GM23248 (cell line): ENCODE measurements around the gene HS6ST1. TPM values are rescaled to one million over a fixed set of nuclear protein-coding genes. Genes with fewer than 3 reads are reported as not detected.
A peak's percentile ranks its signal among the peaks of the same experiment; 100 is the strongest.

Source experiments
- DNase-seq: peaks from one replicate; pipeline ENCODE4 v3.0.0-alpha.2; 2015
- H2AFZ ChIP-seq: fragments of 200-600 bp; sonication (generic); 2 replicates; pipeline ENCODE4 v1.6.1; 2016; ENCODE audit warnings: antibody characterized with exemption
- H3F3A ChIP-seq: fragments of 200-600 bp; sonication (generic); 2 replicates; pipeline ENCODE4 v1.6.1; 2016; ENCODE audit warnings: mild to moderate bottlenecking, antibody characterized with exemption, mixed run types; ENCODE audit not compliant: insufficient read depth
- H3K27ac ChIP-seq: fragments of 200-600 bp; sonication (generic); 2 replicates; pipeline ENCODE4 v1.5.1; 2016; ENCODE audit warnings: mild to moderate bottlenecking
- H3K27me3 ChIP-seq: fragments of 200-600 bp; sonication (generic); replicated peaks from 2 replicates; pipeline ENCODE4 v1.6.1; 2016; ENCODE audit warnings: mild to moderate bottlenecking; ENCODE audit not compliant: insufficient read depth
- H3K36me3 ChIP-seq: fragments of 200-600 bp; sonication (generic); 2 replicates; pipeline ENCODE4 v1.6.1; 2016; ENCODE audit warnings: low read depth, mild to moderate bottlenecking
- H3K4me1 ChIP-seq: fragments of 200-600 bp; sonication (generic); 2 replicates; pipeline ENCODE4 v1.6.1; 2016; ENCODE audit warnings: mild to moderate bottlenecking; ENCODE audit not compliant: insufficient read depth
- H3K4me2 ChIP-seq: fragments of 200-600 bp; sonication (generic); one replicate; pipeline ENCODE4 v1.6.1; 2016; ENCODE audit warnings: mild to moderate bottlenecking; ENCODE audit not compliant: unreplicated experiment
- H3K4me3 ChIP-seq: fragments of 200-600 bp; sonication (generic); 2 replicates; pipeline ENCODE4 v1.5.1; 2016; ENCODE audit warnings: mild to moderate bottlenecking
- H3K79me2 ChIP-seq: fragments of 200-600 bp; sonication (generic); 2 replicates; pipeline ENCODE4 v1.6.1; 2016; ENCODE audit warnings: mild to moderate bottlenecking; ENCODE audit not compliant: insufficient read depth
- H3K9ac ChIP-seq: fragments of 200-600 bp; sonication (generic); 2 replicates; pipeline ENCODE4 v1.6.1; 2016; ENCODE audit warnings: mild to moderate bottlenecking
- H3K9me2 ChIP-seq: fragments of 200-600 bp; sonication (generic); 2 replicates; pipeline ENCODE4 v1.6.1; 2016; ENCODE audit warnings: mixed run types, mild to moderate bottlenecking, moderate library complexity; ENCODE audit not compliant: insufficient read depth
- H3K9me3 ChIP-seq: fragments of 200-600 bp; sonication (generic); one replicate; pipeline ENCODE4 v1.6.1; 2017; ENCODE audit warnings: low read depth
- H4K20me1 ChIP-seq: fragments of 200-600 bp; sonication (generic); 2 replicates; pipeline ENCODE4 v1.6.0; 2016; ENCODE audit not compliant: insufficient read depth
- EZH2 ChIP-seq: fragments of 200-600 bp; sonication (generic); IDR thresholded peaks from 2 replicates; pipeline ENCODE4 v1.6.1; 2018; ENCODE audit warnings: antibody characterized with exemption, mild to moderate bottlenecking; ENCODE audit not compliant: insufficient read depth, poor library complexity, severe bottlenecking
- EZH2phosphoT487 ChIP-seq: fragments of 200-600 bp; sonication (generic); IDR thresholded peaks from 2 replicates; pipeline ENCODE4 v1.6.1; 2018; ENCODE audit warnings: antibody characterized with exemption, moderate library complexity, mild to moderate bottlenecking, low read depth; ENCODE audit not compliant: insufficient read depth
- WGBS, 2 experiments: methylation state at CpG; one replicate each; pipeline ENCODE4 v1.1.6; 2015 to 2017; ENCODE audit warnings: low lambda C conversion rate in 2 of 2, low coverage in 1 of 2; ENCODE audit errors: missing lambda C conversion rate in 2 of 2; 5-methylcytosine and 5-hydroxymethylcytosine counted together
- in situ Hi-C: fragments of 300-500 bp; cut with MboI; formaldehyde crosslinking; loops from 2 replicates; pipeline ENCODE4 v1.15.0; 2020
- polyA plus RNA-seq: library from polyadenylated mRNA; unstranded; fragments of >200 nt; fragmentation: Nextera tagmentation; extraction: Ambion mirVana; gene quantifications from 2 replicates; pipeline ENCODE4 v1.2.1, GENCODE V29; 2016
- total RNA-seq: library from RNA; depleted of rRNA; stranded (reverse); fragments of >200 nt; shearing (Covaris generic); gene quantifications from 2 replicates; pipeline ENCODE4 v1.2.3, GENCODE V29; 2014

Gene HS6ST1
- total and polyA plus RNA-seq, 2 experiments from 2014 or later: 3.3 to 27.3 TPM

DNA sequence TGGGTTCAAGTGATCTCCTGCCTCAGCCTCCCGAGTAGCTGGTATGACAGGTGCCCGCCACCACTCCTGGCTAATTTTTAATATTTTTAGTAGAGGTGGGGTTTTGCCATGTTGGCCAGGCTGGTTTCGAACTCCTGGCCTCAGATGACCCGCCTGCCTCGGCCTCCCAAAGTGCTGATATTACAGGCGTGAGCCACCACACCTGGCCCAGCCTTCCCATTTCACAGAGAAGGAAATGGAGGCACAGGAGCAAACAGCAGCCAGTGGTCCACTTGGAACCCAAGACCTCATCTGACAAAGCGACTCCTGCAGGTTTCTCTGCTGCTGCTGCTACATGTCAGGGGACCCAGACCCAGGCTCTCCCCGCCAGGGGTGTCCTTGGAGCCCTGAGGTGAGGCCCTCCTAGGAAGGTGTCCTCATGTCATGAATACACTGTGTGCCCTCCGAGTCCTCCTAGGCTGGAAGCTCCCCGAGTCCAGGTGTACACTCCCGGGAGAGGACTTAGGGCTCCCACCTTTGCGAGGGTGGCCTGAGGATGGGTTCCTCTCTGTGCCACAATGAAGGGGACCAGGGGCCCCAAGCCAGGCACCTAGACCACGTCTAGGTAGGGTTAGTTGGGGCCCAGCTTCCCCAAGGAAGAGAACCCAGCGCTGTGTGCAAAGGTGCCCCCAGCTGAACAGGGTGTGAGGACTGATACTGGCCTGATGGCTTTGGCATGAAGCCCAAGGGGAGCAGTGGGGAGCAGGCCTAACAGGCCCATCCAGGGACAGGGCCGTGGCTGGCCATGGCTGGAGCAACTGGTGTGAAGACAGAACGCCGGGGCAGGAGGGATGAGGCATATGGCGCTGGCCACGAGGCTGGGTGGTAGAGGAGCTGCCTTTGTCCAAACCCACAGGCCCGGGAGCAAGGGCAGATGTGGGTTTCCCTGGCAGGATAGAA, 56.1 kb downstream of the HS6ST1 start:
- H3K9me3 ChIP-seq: no peaks in the 10 kb centered on the region
- H3K4me3 ChIP-seq: no peak overlapping the region
- no peaks in the 10 kb centered on the region for H3K79me2 ChIP-seq
- no peaks in the 10 kb centered on the region for H3K27me3 ChIP-seq
- no peak overlapping the region for H2AFZ ChIP-seq
- TF ChIP-seq EZH2phosphoT487: no peak
- no peak for TF ChIP-seq EZH2
- 87% methylated on average over 20 of the region's 20 CpGs for WGBS, 2 experiments
- in situ Hi-C loops: no loop called here
- no peaks in the 10 kb centered on the region for H4K20me1 ChIP-seq
- no peak overlapping the region for H3K4me2 ChIP-seq
- H3K36me3 ChIP-seq: no peaks in the 10 kb centered on the region
- H3K4me1 ChIP-seq: peaks cover 7% of the 10 kb centered on the region
- no peak overlapping the region for H3K27ac ChIP-seq
- H3K9ac ChIP-seq: no peak overlapping the region
- DNase-seq: no peak
- H3F3A ChIP-seq: peaks cover 6% of the 10 kb centered on the region
- no peaks in the 10 kb centered on the region for H3K9me2 ChIP-seq

DNA sequence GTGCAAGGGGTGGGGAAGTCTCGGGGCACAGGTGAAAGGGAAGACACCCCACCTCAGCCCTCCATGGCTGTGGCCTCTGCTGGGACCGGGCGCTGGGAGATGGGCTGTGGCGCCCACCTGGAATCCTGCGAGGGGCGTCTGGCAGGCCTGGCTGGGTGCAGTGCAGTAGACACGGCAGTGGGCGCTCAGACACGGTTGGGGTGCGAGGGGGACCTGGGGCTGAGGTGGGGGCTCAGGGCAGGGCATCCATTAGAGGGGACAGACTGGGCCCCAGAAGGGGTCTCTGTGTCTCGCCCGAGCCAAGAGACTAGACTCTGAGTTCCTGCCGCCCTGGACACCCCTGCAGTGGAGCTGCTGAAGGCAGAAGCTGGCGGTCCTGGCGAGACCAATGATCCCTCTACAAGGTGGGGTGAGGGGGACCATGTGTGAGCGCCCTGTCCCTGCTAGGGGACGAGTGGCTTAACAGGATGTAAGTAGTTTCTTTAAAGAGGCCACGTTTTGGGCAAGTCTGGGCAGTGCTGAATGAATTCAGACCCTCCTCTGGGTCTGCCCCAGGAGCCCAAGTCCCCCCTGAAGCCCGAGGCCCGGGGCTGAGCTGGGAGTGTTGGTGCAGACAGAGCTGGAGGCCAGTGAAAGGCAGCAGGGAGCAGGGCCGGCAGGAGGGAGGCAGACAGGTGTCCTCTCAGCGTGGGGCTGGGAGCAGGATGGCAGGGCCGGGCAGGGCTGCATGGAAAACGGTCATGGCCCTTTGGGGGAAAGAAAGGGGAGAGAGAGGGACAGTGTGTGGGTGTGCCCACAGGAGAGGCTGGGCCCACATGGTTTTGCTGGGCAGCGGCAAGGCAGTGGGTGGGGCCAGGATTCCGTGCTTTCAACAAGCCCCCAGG, 57.2 kb downstream of the HS6ST1 start:
- H3K36me3 ChIP-seq: no peaks in the 10 kb centered on the region
- peak overlapping the region; percentile 27 for H3K4me2 ChIP-seq
- peaks cover 7% of the 10 kb centered on the region for H3K4me1 ChIP-seq
- H3K9ac ChIP-seq: peak overlapping the region; percentile 78
- H3K9me2 ChIP-seq: no peaks in the 10 kb centered on the region
- H3K27me3 ChIP-seq: no peaks in the 10 kb centered on the region
- 73 to 74% methylated on average over 24 to 26 of the region's 26 CpGs for WGBS, 2 experiments
- no peak for TF ChIP-seq EZH2
- TF ChIP-seq EZH2phosphoT487: no peak
- H4K20me1 ChIP-seq: no peaks in the 10 kb centered on the region
- peak overlapping the region; percentile 82 for H2AFZ ChIP-seq
- H3K27ac ChIP-seq: peak overlapping the region; percentile 76
- H3K79me2 ChIP-seq: no peaks in the 10 kb centered on the region
- no peaks in the 10 kb centered on the region for H3K9me3 ChIP-seq
- no peak for DNase-seq
- peaks cover 6% of the 10 kb centered on the region for H3F3A ChIP-seq
- no peak overlapping the region for H3K4me3 ChIP-seq
- in situ Hi-C loops: no loop called here

DNA sequence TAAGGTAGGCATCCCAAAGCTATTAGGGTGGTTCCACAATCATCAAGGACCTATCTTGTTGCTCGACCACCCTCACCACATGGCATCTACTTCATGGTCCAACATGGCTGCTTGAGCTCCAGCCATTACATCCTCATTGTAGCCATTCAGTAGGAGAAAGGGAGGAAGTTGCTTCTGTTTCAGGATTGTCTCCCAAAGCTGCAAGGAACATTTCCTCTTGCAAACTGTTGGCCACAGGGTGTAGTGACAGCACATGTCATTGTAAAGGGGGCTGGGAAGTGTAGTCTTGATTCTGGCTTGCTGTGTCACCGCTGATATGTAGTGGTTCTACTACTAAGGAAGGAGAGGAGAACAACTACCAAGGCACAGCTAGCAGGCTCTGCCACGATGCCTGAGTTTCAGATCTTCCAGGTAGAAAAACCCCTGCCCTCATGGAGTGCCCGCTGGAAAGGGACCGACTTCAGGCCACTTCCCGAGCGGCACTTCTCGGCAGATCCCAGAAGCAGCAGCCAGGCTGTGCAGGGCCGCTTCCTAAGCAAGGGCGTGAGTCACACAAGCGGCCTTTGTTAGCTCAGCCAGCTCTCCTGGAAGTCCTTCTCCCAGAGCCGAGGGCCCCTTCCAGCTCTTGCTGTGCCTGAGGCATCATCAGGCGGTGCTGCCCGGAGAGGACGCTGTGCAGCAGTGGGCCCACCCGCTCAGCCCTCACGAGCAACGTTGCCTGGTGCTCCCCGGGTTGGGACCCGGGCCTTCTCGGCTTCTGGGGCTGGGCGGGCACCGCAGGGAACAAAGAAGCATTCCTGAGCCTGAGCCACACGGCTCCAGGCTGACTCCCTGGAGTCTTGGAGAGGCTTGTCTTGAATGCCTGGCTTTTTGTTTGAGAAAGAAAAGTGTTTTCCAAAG, 58.2 kb downstream of the HS6ST1 start:
- no peaks in the 10 kb centered on the region for H3K9me3 ChIP-seq
- no peaks in the 10 kb centered on the region for H3K27me3 ChIP-seq
- in situ Hi-C loops: no loop called here
- peak overlapping the region; percentile 47; the same call in 1 of the 2 replicates for H3K4me3 ChIP-seq
- 10 to 12% methylated on average over 20 to 24 of the region's 24 CpGs for WGBS, 2 experiments
- DNase-seq: peak; percentile 98
- no peaks in the 10 kb centered on the region for H4K20me1 ChIP-seq
- H3K4me1 ChIP-seq: peaks cover 7% of the 10 kb centered on the region
- no peaks in the 10 kb centered on the region for H3K79me2 ChIP-seq
- H3K27ac ChIP-seq: peak overlapping the region; percentile 76
- peak overlapping the region; percentile 27 for H3K4me2 ChIP-seq
- H3F3A ChIP-seq: peaks cover 6% of the 10 kb centered on the region
- no peaks in the 10 kb centered on the region for H3K9me2 ChIP-seq
- peak overlapping the region; percentile 78 for H3K9ac ChIP-seq
- no peak for TF ChIP-seq EZH2
- no peak for TF ChIP-seq EZH2phosphoT487
- H2AFZ ChIP-seq: peak overlapping the region; percentile 82
- H3K36me3 ChIP-seq: no peaks in the 10 kb centered on the region
